DOHH2 (cell line): ENCODE results near the gene PPP1R7.
"Not testable (repeated sequence)": the region's sequence is repeated elsewhere in the genome, so short reads cannot be mapped to it uniquely, and the experiment has no call there.

Experiments used
- H3F3A ChIP-seq: fragments of 200-600 bp; sonication (generic), shearing (Covaris generic); 2 replicates; pipeline ENCODE4 v1.6.0; 2016; ENCODE audit warnings: antibody characterized with exemption, mild to moderate bottlenecking; ENCODE audit not compliant: control insufficient read depth, insufficient read depth
- H3K27ac ChIP-seq: fragments of 200-600 bp; sonication (generic); 2 replicates; pipeline ENCODE4 v1.5.1; 2014; ENCODE audit warnings: low read depth, mild to moderate bottlenecking, low read length, moderate library complexity
- H3K27me3 ChIP-seq: fragments of 200-600 bp; sonication (generic); 2 replicates; pipeline ENCODE4 v1.6.1; 2014; ENCODE audit warnings: mild to moderate bottlenecking, low read length, mixed read lengths; ENCODE audit not compliant: control insufficient read depth
- H3K36me3 ChIP-seq: fragments of 200-600 bp; sonication (generic); 2 replicates; pipeline ENCODE4 v1.6.1; 2014; ENCODE audit warnings: mild to moderate bottlenecking, low read length, moderate library complexity, mixed read lengths; ENCODE audit not compliant: control insufficient read depth
- H3K4me1 ChIP-seq: fragments of 200-600 bp; sonication (generic); 2 replicates; pipeline ENCODE4 v1.6.1; 2014; ENCODE audit warnings: mild to moderate bottlenecking, low read length, mixed read lengths; ENCODE audit not compliant: control insufficient read depth
- H3K4me2 ChIP-seq: fragments of 200-600 bp; sonication (generic); 2 replicates; pipeline ENCODE4 v1.6.0; 2014; ENCODE audit warnings: mild to moderate bottlenecking, low read length, moderate library complexity
- H3K4me3 ChIP-seq: fragments of 200-600 bp; sonication (generic); 2 replicates; pipeline ENCODE4 v1.5.1; 2014; ENCODE audit warnings: mild to moderate bottlenecking, low read length, mixed read lengths
- H3K79me2 ChIP-seq: fragments of 200-600 bp; sonication (generic); 2 replicates; pipeline ENCODE4 v1.6.1; 2014; ENCODE audit warnings: mild to moderate bottlenecking, low read length, mixed read lengths; ENCODE audit not compliant: control insufficient read depth
- H3K9me2 ChIP-seq: fragments of 200-600 bp; sonication (generic); replicated peaks from 2 replicates; pipeline ENCODE4 v1.6.1; 2014; ENCODE audit warnings: mild to moderate bottlenecking, low read length, mixed read lengths; ENCODE audit not compliant: control insufficient read depth
- H3K9me3 ChIP-seq: fragments of 200-600 bp; sonication (generic); 2 replicates; pipeline ENCODE4 v1.6.1; 2014; ENCODE audit warnings: antibody characterized with exemption, low read length, mixed read lengths; ENCODE audit not compliant: control insufficient read depth, insufficient read depth
- H4K20me1 ChIP-seq: fragments of 200-600 bp; sonication (generic); 2 replicates; pipeline ENCODE4 v1.6.0; 2014; ENCODE audit warnings: low read depth, mild to moderate bottlenecking, antibody characterized with exemption, low read length, moderate library complexity; ENCODE audit not compliant: control insufficient read depth, insufficient read depth
- CTCF ChIP-seq: fragments of 200-600 bp; sonication (generic); IDR thresholded peaks from one replicate; pipeline ENCODE4 v1.5.1; 2014; ENCODE audit warnings: antibody characterized with exemption, mild to moderate bottlenecking, low read depth, low read length; ENCODE audit not compliant: poor library complexity, severe bottlenecking
- EZH2phosphoT487 ChIP-seq: fragments of 200-600 bp; sonication (generic); IDR thresholded peaks from 2 replicates; pipeline ENCODE4 v1.6.1; 2017; ENCODE audit warnings: borderline replicate concordance, mild to moderate bottlenecking, antibody characterized with exemption, low read length, moderate library complexity, mixed read lengths

The PPP1R7 gene

GRCh38 chr2:241194811-241195210, 44.5 kb downstream of the PPP1R7 start:
- H3K27me3 ChIP-seq, result no peaks in the 10 kb centered on the region
- no peaks in the 10 kb centered on the region for H3K79me2 ChIP-seq
- H3K4me1 ChIP-seq, result no peaks in the 10 kb centered on the region
- no peak overlapping the region for H3K27ac ChIP-seq
- H3K9me2 ChIP-seq, result no peaks in the 10 kb centered on the region
- no peaks in the 10 kb centered on the region for H4K20me1 ChIP-seq
- H3K4me3 ChIP-seq, result no peak overlapping the region
- no peaks in the 10 kb centered on the region for H3K9me3 ChIP-seq
- H3K36me3 ChIP-seq, result no peaks in the 10 kb centered on the region
- TF ChIP-seq CTCF (no peak), EZH2phosphoT487 (no peak)
- no peaks in the 10 kb centered on the region for H3F3A ChIP-seq
- no peak overlapping the region for H3K4me2 ChIP-seq

- H3K4me3 ChIP-seq, result no peak overlapping the region
- H4K20me1 ChIP-seq, result no peaks in the 10 kb centered on the region
- no peaks in the 10 kb centered on the region for H3K27me3 ChIP-seq
- no peaks in the 10 kb centered on the region for H3K9me3 ChIP-seq
- H3K4me2 ChIP-seq, result no peak overlapping the region
- no peaks in the 10 kb centered on the region for H3K79me2 ChIP-seq
- H3K27ac ChIP-seq, result no peak overlapping the region
- H3K9me2 ChIP-seq, result no peaks in the 10 kb centered on the region
- TF ChIP-seq EZH2phosphoT487 (no peak), CTCF (no peak)
- no peaks in the 10 kb centered on the region for H3K4me1 ChIP-seq
- H3F3A ChIP-seq, result no peaks in the 10 kb centered on the region
- H3K36me3 ChIP-seq, result no peaks in the 10 kb centered on the region
Measured at GRCh38 chr2:241195506-241196130, 45.4 kb downstream of the PPP1R7 start.

- not testable (repeated sequence) for H3K4me3 ChIP-seq, H3K4me1 ChIP-seq, H3K36me3 ChIP-seq, H3K79me2 ChIP-seq, H3F3A ChIP-seq, H3K27me3 ChIP-seq, H3K9me2 ChIP-seq, H4K20me1 ChIP-seq, H3K4me2 ChIP-seq, H3K27ac ChIP-seq, H3K9me3 ChIP-seq
Measured at GRCh38 chr2:241197246-241197645, 47.0 kb downstream of the PPP1R7 start.

GRCh38 chr2:241197947-241198346, 47.7 kb downstream of the PPP1R7 start:
- Histone ChIP-seq H4K20me1 (no peaks in the 10 kb centered on the region), H3K27me3 (no peaks in the 10 kb centered on the region), H3K4me3 (no peak overlapping the region), H3K4me2 (no peak overlapping the region), H3K4me1 (no peaks in the 10 kb centered on the region), H3K79me2 (no peaks in the 10 kb centered on the region), H3K27ac (no peak overlapping the region), H3K9me3 (no peaks in the 10 kb centered on the region), H3K9me2 (no peaks in the 10 kb centered on the region), H3K36me3 (no peaks in the 10 kb centered on the region), H3F3A (no peaks in the 10 kb centered on the region)
- TF ChIP-seq CTCF, result no peak
- no peak for TF ChIP-seq EZH2phosphoT487
